Dendritic cell treated with granulocyte-macrophage colony-stimulating factor and Interleukin-4, amounts not matched to agents 40 ng/mL and 50 ng/mL, for 4 days (primary cell): ENCODE data around the gene ZNF771.
A peak's percentile ranks its signal among the peaks of the same experiment; 100 is the strongest.
"Not testable (repeated sequence)": the region's sequence is repeated elsewhere in the genome, so short reads cannot be mapped to it uniquely, and the experiment has no call there.

Experiments used
- H3K27ac Mint-ChIP-seq: one replicate; pipeline ENCODE4 v1.8.0; 2022; ENCODE audit warnings: mild to moderate bottlenecking, mixed read lengths
- H3K27me3 Mint-ChIP-seq: one replicate; pipeline ENCODE4 v1.8.0; 2022; ENCODE audit warnings: mild to moderate bottlenecking, mixed read lengths
- H3K36me3 Mint-ChIP-seq: one replicate; pipeline ENCODE4 v1.8.0; 2022; ENCODE audit warnings: low read depth, mixed read lengths
- H3K4me1 Mint-ChIP-seq: one replicate; pipeline ENCODE4 v1.8.0; 2022; ENCODE audit warnings: low read depth, mixed read lengths
- H3K4me3 Mint-ChIP-seq: one replicate; pipeline ENCODE4 v1.8.0; 2022; ENCODE audit warnings: mild to moderate bottlenecking, moderate library complexity, mixed read lengths
- H3K9me3 Mint-ChIP-seq: one replicate; pipeline ENCODE4 v1.8.0; 2022; ENCODE audit warnings: mixed read lengths
- intact Hi-C: fragments of 100-400 bp; cut with micrococcal nuclease; formaldehyde crosslinking; loops from one replicate; pipeline ENCODE4 v1.15.0; 2022

ZNF771 gene

GRCh38 chr16:30379158-30379783, 28.1 kb upstream of the ZNF771 start:
- H3K27me3 Mint-ChIP-seq, result peaks cover 20% of the 10 kb centered on the region
- peaks cover 48% of the 10 kb centered on the region for H3K4me1 Mint-ChIP-seq
- intact Hi-C loops, result no loop called here
- H3K27ac Mint-ChIP-seq, result peak overlapping the region; percentile 100
- H3K4me3 Mint-ChIP-seq, result peak overlapping the region; percentile 88
- H3K36me3 Mint-ChIP-seq, result peaks cover 10% of the 10 kb centered on the region
- H3K9me3 Mint-ChIP-seq, result no peaks in the 10 kb centered on the region

- peaks cover 25% of the 10 kb centered on the region for H3K27me3 Mint-ChIP-seq
- intact Hi-C loops, result no loop called here
These were observed 27.2 kb upstream of the ZNF771 start for GRCh38 chr16:30380072-30380802.

GRCh38 chr16:30380803-30381208, 26.6 kb upstream of the ZNF771 start:
- H3K9me3 Mint-ChIP-seq, result no peaks in the 10 kb centered on the region
- peaks cover 10% of the 10 kb centered on the region for H3K36me3 Mint-ChIP-seq
- no peak overlapping the region for H3K4me3 Mint-ChIP-seq
- intact Hi-C loops, result no loop called here
- no peak overlapping the region for H3K27ac Mint-ChIP-seq
- H3K27me3 Mint-ChIP-seq, result peaks cover 29% of the 10 kb centered on the region
- H3K4me1 Mint-ChIP-seq, result peaks cover 48% of the 10 kb centered on the region

More at GRCh38 chr16:30380072-30380802, 27.2 kb upstream of the ZNF771 start:
- H3K9me3 Mint-ChIP-seq, result no peaks in the 10 kb centered on the region
- H3K27ac Mint-ChIP-seq, result no peak overlapping the region
- no peak overlapping the region for H3K4me3 Mint-ChIP-seq
- peaks cover 10% of the 10 kb centered on the region for H3K36me3 Mint-ChIP-seq
- peaks cover 48% of the 10 kb centered on the region for H3K4me1 Mint-ChIP-seq

- H3K27ac Mint-ChIP-seq, result no peak overlapping the region
- peaks cover 10% of the 10 kb centered on the region for H3K36me3 Mint-ChIP-seq
- no peak overlapping the region for H3K4me3 Mint-ChIP-seq
- H3K27me3 Mint-ChIP-seq, result peaks cover 29% of the 10 kb centered on the region
- H3K4me1 Mint-ChIP-seq, result peaks cover 48% of the 10 kb centered on the region
- intact Hi-C loops, result no loop called here
- no peaks in the 10 kb centered on the region for H3K9me3 Mint-ChIP-seq
These were observed 25.9 kb upstream of the ZNF771 start for GRCh38 chr16:30381291-30382041.

GRCh38 chr16:30382111-30382881, 25.1 kb upstream of the ZNF771 start, which contains the start of gene SEPTIN1:
Gene SEPTIN1 (minus strand): TSS chr16:30382561. CDS start chr16:30382542, 19 bp downstream.
- intact Hi-C loops, result no loop called here
- Mint-ChIP-seq H3K27me3 (peaks cover 29% of the 10 kb centered on the region), H3K9me3 (no peaks in the 10 kb centered on the region), H3K4me3 (no peak within 1 kb of the TSS), H3K4me1 (peaks cover 43% of the 10 kb centered on the region), H3K36me3 (peaks cover 10% of the 10 kb centered on the region), H3K27ac (no peak within 1 kb of the TSS)

GRCh38 chr16:30383521-30383920, 23.9 kb upstream of the ZNF771 start:
- H3K4me1 Mint-ChIP-seq, result peaks cover 35% of the 10 kb centered on the region
- no peak overlapping the region for H3K27ac Mint-ChIP-seq
- H3K27me3 Mint-ChIP-seq, result peaks cover 29% of the 10 kb centered on the region
- intact Hi-C loops, result no loop called here
- peaks cover 1% of the 10 kb centered on the region for H3K36me3 Mint-ChIP-seq
- H3K9me3 Mint-ChIP-seq, result no peaks in the 10 kb centered on the region
- no peak overlapping the region for H3K4me3 Mint-ChIP-seq

GRCh38 chr16:30394592-30395154, 12.7 kb upstream of the ZNF771 start:
- H3K27ac Mint-ChIP-seq, result peak overlapping the region; percentile 84
- H3K9me3 Mint-ChIP-seq, result no peaks in the 10 kb centered on the region
- intact Hi-C loops, result no loop called here
- peaks cover 22% of the 10 kb centered on the region for H3K4me1 Mint-ChIP-seq
- peak overlapping the region; percentile 80 for H3K4me3 Mint-ChIP-seq
- peaks cover 31% of the 10 kb centered on the region for H3K27me3 Mint-ChIP-seq
- peaks cover 25% of the 10 kb centered on the region for H3K36me3 Mint-ChIP-seq

- H3K27ac Mint-ChIP-seq, result peak within 1 kb of the TSS; percentile 84
- H3K27me3 Mint-ChIP-seq, result peaks cover 36% of the 10 kb centered on the region
- peaks cover 25% of the 10 kb centered on the region for H3K36me3 Mint-ChIP-seq
- no peaks in the 10 kb centered on the region for H3K9me3 Mint-ChIP-seq
- H3K4me3 Mint-ChIP-seq, result peak within 1 kb of the TSS; percentile 80
- peaks cover 28% of the 10 kb centered on the region for H3K4me1 Mint-ChIP-seq
- intact Hi-C loops, result no loop called here
These were observed 12.0 kb upstream of the ZNF771 start, which contains the start of gene ZNF48 for GRCh38 chr16:30395155-30395991. Gene ZNF48 (plus strand): TSS chr16:30395420. CDS start chr16:30395795, 375 bp downstream.

- peak overlapping the region; percentile 13 for H3K27ac Mint-ChIP-seq
- intact Hi-C loops, result no loop called here
- H3K4me1 Mint-ChIP-seq, result peaks cover 28% of the 10 kb centered on the region
- H3K4me3 Mint-ChIP-seq, result peak overlapping the region; percentile 80
- peaks cover 31% of the 10 kb centered on the region for H3K27me3 Mint-ChIP-seq
- H3K9me3 Mint-ChIP-seq, result no peaks in the 10 kb centered on the region
- peaks cover 25% of the 10 kb centered on the region for H3K36me3 Mint-ChIP-seq
These were observed 11.3 kb upstream of the ZNF771 start for GRCh38 chr16:30395992-30396585.

- Mint-ChIP-seq H3K36me3 (peaks cover 25% of the 10 kb centered on the region), H3K4me1 (peaks cover 34% of the 10 kb centered on the region), H3K27me3 (peaks cover 31% of the 10 kb centered on the region)
- intact Hi-C loops, H3K27ac Mint-ChIP-seq, H3K9me3 Mint-ChIP-seq, H3K4me3 Mint-ChIP-seq: not testable (repeated sequence)
These were observed 10.8 kb upstream of the ZNF771 start for GRCh38 chr16:30396627-30397026.

GRCh38 chr16:30397056-30397455, 10.3 kb upstream of the ZNF771 start:
- Mint-ChIP-seq H3K4me1 (peaks cover 37% of the 10 kb centered on the region), H3K36me3 (peaks cover 25% of the 10 kb centered on the region), H3K9me3 (no peaks in the 10 kb centered on the region), H3K27me3 (peaks cover 31% of the 10 kb centered on the region), H3K4me3 (no peak overlapping the region), H3K27ac (no peak overlapping the region)
- intact Hi-C loops, result no loop called here
